Raji (cell line): ENCODE measurements around the gene TENM3.

Experiments
- POLR2A ChIP-seq: IDR thresholded peaks from 2 replicates; pipeline ENCODE4 v1.6.1; 2011; ENCODE audit warnings: low read depth, low read length, control low read depth; ENCODE audit not compliant: insufficient read depth

The TENM3 gene

GRCh38 chr4:182354867-182355266, 111.7 kb downstream of the TENM3 start:
- TF ChIP-seq POLR2A: no peak

- TF ChIP-seq POLR2A: no peak
Measured at GRCh38 chr4:182367153-182367552, 124.0 kb downstream of the TENM3 start.

- TF ChIP-seq POLR2A: no peak
Measured at GRCh38 chr4:182369211-182369610, 126.0 kb downstream of the TENM3 start.

- no peak for TF ChIP-seq POLR2A
Measured at GRCh38 chr4:182370491-182370890, 127.3 kb downstream of the TENM3 start.

- no peak for TF ChIP-seq POLR2A
Measured at GRCh38 chr4:182380771-182381181, 137.6 kb downstream of the TENM3 start.

- no peak for TF ChIP-seq POLR2A
Measured at GRCh38 chr4:182382941-182383340, 139.7 kb downstream of the TENM3 start.

- no peak for TF ChIP-seq POLR2A
Measured at GRCh38 chr4:182384631-182385091, 141.5 kb downstream of the TENM3 start.

- TF ChIP-seq POLR2A: no peak
Measured at GRCh38 chr4:182385897-182386296, 142.7 kb downstream of the TENM3 start.

GRCh38 chr4:182391111-182391684, 148.0 kb downstream of the TENM3 start:
- TF ChIP-seq POLR2A: no peak

- no peak for TF ChIP-seq POLR2A
Measured at GRCh38 chr4:182394181-182394580, 151.0 kb downstream of the TENM3 start.

GRCh38 chr4:182400081-182400480, 156.9 kb downstream of the TENM3 start:
- TF ChIP-seq POLR2A: no peak

GRCh38 chr4:182400790-182401189, 157.6 kb downstream of the TENM3 start:
- TF ChIP-seq POLR2A: no peak

- TF ChIP-seq POLR2A: no peak
Measured at GRCh38 chr4:182404376-182404775, 161.2 kb downstream of the TENM3 start.

- TF ChIP-seq POLR2A: no peak
Measured at GRCh38 chr4:182405087-182405486, 161.9 kb downstream of the TENM3 start.

- no peak for TF ChIP-seq POLR2A
Measured at GRCh38 chr4:182409271-182409670, 166.1 kb downstream of the TENM3 start.

GRCh38 chr4:182411391-182411790, 168.2 kb downstream of the TENM3 start:
- no peak for TF ChIP-seq POLR2A

- no peak for TF ChIP-seq POLR2A
Measured at GRCh38 chr4:182413550-182413949, 170.3 kb downstream of the TENM3 start.
